Thoracic aorta (tissue), 2 donors: ENCODE measurements around the gene PAX5. TPM values are rescaled to one million over a fixed set of nuclear protein-coding genes. Genes with fewer than 3 reads are reported as not detected.

Experiments
- ATAC-seq: fragments of 150-250 bp; one replicate; pipeline ENCODE4 v1.8.0; 2017; ENCODE audit warnings: low read depth; ENCODE audit not compliant: insufficient number of reproducible peaks, low FRiP score
- DNase-seq: peaks from one replicate; pipeline ENCODE4 v3.0.0-alpha.2; 2020; ENCODE audit warnings: low spot score
- H3K27ac ChIP-seq, 2 donors: fragments of 200-600 bp; sonication (generic); 1 replicate in 1 of 2; 2 replicates in 1 of 2; pipeline ENCODE4 v1.5.1; 2016; ENCODE audit warnings: mild to moderate bottlenecking in 2 of 2, moderate library complexity in 2 of 2
- H3K27me3 ChIP-seq: fragments of 200-600 bp; sonication (generic); replicated peaks from 2 replicates; pipeline ENCODE4 v1.6.0; 2016; ENCODE audit warnings: mild to moderate bottlenecking; ENCODE audit not compliant: insufficient read depth
- H3K36me3 ChIP-seq: fragments of 200-600 bp; sonication (generic); one replicate; pipeline ENCODE4 v1.5.1; 2016
- H3K4me1 ChIP-seq, 2 donors: fragments of 200-600 bp; sonication (generic); 1 replicate in 1 of 2; 2 replicates in 1 of 2; pipeline versions ENCODE4 v1.5.1 to v1.6.0; 2016; ENCODE audit warnings: low read depth in 2 of 2, mild to moderate bottlenecking in 1 of 2; ENCODE audit not compliant: control insufficient read depth in 1 of 2
- H3K4me3 ChIP-seq: fragments of 200-600 bp; sonication (generic); 2 replicates; pipeline ENCODE4 v1.5.1; 2016; ENCODE audit warnings: mild to moderate bottlenecking
- H3K9me3 ChIP-seq: fragments of 200-600 bp; sonication (generic); 2 replicates; pipeline ENCODE4 v1.5.1; 2016
- total RNA-seq, 2 donors: library from RNA; depleted of rRNA; stranded (reverse); fragments of >200 nt; gene quantifications; one replicate each; pipeline versions ENCODE4 v1.1.0 to v1.2.3, GENCODE V29; 2016
- TF ChIP-seq, protein P1 (sequence below): fragments of 200-600 bp; sonication (generic); IDR thresholded peaks from one replicate; pipeline ENCODE4 v1.5.1; 2019; ENCODE audit warnings: antibody characterized with exemption

The PAX5 gene
- total RNA-seq, 2 donors from 2014 or later, result 0.21 TPM; not detected in 1

DNA sequence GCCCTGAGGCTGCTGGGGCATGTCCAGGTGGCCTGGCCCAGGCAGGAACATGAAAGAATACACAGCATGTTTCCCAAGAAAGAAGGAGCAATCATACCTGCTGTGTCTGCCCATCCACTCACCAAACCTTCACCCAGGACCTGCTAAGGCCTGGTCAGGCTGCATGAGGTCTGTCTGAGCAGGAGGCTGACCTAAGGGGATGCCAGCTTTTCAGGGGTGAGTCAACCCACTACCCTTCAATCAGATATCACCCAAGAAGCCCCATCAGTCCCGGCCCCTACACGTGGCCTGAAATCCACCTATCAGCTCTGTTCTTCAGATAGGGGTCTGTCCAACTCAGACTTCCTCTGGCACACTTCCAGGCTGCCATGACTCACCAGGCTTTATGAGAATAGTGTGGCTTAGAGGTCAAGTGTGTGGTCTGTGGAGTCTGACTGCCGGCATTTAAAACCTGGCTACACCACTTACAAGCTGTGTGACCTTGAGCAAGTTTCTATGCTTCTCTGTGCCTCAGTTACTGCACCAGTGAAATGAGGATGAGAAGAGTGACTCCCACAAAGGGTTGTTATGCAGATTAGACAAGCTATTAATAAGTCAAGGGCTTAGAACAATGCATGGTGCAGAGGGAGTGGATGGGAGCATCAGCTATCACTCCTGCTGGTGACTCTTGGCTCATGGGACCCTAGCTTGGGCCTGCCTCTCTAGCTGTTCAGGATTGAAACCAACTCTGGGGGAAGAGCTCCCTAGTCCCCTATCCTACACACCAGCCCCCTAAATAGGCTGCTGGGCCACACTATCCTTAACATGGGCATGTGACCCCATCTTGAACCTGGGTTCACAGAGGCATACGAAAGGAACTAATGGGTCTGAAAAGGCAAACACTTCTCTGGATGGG is 130.3 kb downstream of the PAX5 start:
- ATAC-seq, result no peak
- no peaks in the 10 kb centered on the region for H3K4me1 ChIP-seq
- no peak for DNase-seq
- H3K4me3 ChIP-seq, result no peak overlapping the region
- no peaks in the 10 kb centered on the region for H3K27me3 ChIP-seq
- no peaks in the 10 kb centered on the region for H3K36me3 ChIP-seq
- TF ChIP-seq, protein P1, sequence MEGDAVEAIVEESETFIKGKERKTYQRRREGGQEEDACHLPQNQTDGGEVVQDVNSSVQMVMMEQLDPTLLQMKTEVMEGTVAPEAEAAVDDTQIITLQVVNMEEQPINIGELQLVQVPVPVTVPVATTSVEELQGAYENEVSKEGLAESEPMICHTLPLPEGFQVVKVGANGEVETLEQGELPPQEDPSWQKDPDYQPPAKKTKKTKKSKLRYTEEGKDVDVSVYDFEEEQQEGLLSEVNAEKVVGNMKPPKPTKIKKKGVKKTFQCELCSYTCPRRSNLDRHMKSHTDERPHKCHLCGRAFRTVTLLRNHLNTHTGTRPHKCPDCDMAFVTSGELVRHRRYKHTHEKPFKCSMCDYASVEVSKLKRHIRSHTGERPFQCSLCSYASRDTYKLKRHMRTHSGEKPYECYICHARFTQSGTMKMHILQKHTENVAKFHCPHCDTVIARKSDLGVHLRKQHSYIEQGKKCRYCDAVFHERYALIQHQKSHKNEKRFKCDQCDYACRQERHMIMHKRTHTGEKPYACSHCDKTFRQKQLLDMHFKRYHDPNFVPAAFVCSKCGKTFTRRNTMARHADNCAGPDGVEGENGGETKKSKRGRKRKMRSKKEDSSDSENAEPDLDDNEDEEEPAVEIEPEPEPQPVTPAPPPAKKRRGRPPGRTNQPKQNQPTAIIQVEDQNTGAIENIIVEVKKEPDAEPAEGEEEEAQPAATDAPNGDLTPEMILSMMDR, result no peak
- H3K27ac ChIP-seq, result no peak overlapping the region
- H3K9me3 ChIP-seq, result no peaks in the 10 kb centered on the region

DNA sequence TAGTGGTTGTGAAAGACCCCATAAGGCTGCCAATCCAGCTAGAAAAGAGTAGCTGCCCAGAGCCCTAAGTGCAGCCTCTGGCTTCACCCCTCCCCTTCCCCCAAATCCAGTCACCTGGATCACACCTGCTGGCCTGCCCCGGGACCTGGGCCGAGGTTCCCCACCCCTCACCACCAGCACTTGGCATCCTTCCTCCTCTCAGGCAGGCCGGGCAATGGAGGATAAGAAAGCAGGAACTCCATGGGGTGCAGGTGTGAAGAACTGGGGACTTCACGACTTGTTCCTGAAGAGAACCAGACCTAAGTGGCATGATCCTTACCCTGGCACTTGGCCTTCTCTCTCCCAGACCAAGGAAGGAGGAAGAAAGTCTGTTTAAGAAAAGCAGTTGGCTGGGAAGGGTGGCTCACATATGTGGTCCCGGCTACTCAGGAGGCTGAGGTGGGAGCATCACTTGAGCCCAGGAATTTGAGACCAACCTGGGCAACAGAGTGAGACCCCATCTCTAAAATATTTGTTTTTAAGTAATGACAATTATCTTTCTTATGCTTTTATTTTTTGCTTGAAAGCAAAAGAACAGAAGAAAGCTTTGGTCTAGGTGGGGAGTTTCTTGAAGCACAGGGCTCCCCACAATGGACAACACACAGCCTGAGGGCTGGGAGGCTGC is 131.1 kb downstream of the PAX5 start:
- H3K9me3 ChIP-seq, result no peaks in the 10 kb centered on the region
- no peaks in the 10 kb centered on the region for H3K36me3 ChIP-seq
- H3K27ac ChIP-seq, result no peak overlapping the region
- no peak for ATAC-seq
- H3K4me3 ChIP-seq, result no peak overlapping the region
- H3K4me1 ChIP-seq, result no peaks in the 10 kb centered on the region
- no peaks in the 10 kb centered on the region for H3K27me3 ChIP-seq
- no peak for DNase-seq
- TF ChIP-seq, protein P1, result no peak

DNA sequence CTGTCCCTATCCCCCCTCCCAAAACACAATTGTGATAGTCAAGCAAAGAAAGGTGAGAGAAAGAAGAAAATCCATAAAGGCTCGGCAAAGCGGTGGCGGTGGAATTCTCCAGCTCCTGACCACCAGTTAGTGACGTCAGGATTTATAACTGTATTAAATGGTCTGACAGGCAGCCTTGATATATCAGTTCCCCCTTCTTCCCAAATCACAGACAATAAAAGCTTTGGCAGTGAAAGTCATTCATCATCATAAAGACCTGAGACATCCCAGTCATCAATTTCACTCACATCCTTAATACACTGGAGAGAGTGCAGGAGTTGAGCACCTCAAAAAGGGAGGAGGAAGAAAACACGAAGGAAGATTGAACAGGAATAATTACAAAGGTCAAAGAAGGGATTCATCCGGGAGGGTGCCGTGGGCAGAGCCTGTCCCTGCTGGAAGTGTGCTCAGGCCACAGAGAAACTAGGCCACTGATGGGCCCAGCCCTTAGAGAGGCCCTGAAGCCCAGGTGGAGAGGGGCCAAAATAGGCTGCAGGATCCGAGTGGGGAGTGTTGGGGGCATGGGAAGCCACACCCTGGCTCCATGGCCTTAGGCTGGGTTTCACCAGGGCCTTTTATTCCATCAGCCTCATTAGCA is 131.9 kb downstream of the PAX5 start:
- Histone ChIP-seq H3K9me3 (no peaks in the 10 kb centered on the region), H3K27me3 (no peaks in the 10 kb centered on the region), H3K4me1 (no peaks in the 10 kb centered on the region), H3K27ac (no peak overlapping the region), H3K4me3 (no peak overlapping the region), H3K36me3 (no peaks in the 10 kb centered on the region)
- ATAC-seq, result no peak
- no peak for DNase-seq
- TF ChIP-seq, protein P1, result no peak

DNA sequence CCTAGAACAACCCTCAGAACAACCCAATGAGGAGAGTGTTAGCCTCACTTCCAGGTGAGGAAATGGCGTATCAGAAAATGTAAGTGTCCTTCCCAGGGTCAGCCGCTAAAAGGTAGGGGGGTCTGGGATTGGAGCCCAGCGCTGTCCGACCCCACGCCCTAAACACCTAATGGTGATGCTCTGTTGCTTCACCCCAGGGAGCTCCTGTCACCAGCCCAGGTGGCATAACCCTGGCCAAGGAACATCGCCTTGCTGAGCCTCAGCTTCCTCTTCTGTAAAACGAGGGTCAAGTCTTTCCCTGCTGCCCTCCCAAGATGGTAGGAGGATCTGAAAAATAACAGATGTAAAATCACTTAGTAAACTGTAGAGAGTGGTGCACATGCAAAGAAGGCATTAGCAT is 132.5 kb downstream of the PAX5 start:
- DNase-seq (no peak), ATAC-seq (no peak)
- Histone ChIP-seq H3K27me3 (no peaks in the 10 kb centered on the region), H3K9me3 (no peaks in the 10 kb centered on the region), H3K4me3 (no peak overlapping the region), H3K36me3 (no peaks in the 10 kb centered on the region), H3K27ac (no peak overlapping the region), H3K4me1 (no peaks in the 10 kb centered on the region)
- TF ChIP-seq, protein P1, result no peak

DNA sequence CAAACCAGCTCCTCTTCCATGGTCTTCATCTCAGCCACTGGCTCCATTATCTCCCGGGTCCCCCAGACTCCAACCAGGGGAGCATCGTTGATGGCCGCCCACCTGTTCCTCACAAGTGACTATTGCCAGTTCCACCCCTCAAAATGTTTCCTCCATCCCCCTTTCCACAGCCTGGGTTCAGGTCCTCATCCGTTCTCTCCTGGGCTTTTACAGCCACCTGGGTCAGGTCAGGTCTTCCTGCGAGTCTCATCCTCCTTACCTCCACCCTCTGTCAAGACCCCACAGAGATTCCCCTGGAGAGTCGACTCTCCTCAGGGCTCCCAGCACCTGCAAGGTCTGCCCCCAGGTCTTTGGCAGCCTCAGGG is 133.2 kb downstream of the PAX5 start:
- Histone ChIP-seq H3K9me3 (no peaks in the 10 kb centered on the region), H3K27ac (no peak overlapping the region), H3K27me3 (no peaks in the 10 kb centered on the region), H3K4me1 (no peaks in the 10 kb centered on the region), H3K36me3 (no peaks in the 10 kb centered on the region), H3K4me3 (no peak overlapping the region)
- ATAC-seq (no peak), DNase-seq (no peak)
- TF ChIP-seq, protein P1, result no peak
